Measurements from ENCODE around the gene CHMP4A.

DNA sequence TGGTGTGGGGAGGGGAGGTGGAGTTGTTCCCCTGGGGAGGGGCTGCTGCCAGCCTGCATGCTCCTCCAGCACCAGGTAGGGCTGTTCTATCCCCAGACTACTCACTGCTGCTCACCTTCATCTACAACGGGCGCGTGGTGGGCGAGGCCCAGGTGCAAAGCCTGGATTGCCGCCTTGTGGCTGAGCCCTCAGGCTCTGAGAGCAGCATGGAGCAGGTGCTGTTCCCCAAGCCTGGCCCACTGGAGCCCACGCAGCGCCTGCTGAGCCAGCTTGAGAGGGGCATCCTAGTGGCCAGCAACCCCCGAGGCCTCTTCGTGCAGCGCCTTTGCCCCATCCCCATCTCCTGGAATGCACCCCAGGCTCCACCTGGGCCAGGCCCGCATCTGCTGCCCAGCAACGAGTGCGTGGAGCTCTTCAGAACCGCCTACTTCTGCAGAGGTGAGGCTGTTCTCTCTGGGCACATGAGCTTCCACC, 48.7 kb downstream of the CHMP4A start:
- TF ChIP-seq, protein P1, sequence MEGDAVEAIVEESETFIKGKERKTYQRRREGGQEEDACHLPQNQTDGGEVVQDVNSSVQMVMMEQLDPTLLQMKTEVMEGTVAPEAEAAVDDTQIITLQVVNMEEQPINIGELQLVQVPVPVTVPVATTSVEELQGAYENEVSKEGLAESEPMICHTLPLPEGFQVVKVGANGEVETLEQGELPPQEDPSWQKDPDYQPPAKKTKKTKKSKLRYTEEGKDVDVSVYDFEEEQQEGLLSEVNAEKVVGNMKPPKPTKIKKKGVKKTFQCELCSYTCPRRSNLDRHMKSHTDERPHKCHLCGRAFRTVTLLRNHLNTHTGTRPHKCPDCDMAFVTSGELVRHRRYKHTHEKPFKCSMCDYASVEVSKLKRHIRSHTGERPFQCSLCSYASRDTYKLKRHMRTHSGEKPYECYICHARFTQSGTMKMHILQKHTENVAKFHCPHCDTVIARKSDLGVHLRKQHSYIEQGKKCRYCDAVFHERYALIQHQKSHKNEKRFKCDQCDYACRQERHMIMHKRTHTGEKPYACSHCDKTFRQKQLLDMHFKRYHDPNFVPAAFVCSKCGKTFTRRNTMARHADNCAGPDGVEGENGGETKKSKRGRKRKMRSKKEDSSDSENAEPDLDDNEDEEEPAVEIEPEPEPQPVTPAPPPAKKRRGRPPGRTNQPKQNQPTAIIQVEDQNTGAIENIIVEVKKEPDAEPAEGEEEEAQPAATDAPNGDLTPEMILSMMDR (IDR thresholded peaks at IDR 0.05) = no peak
- TF ChIP-seq POLR2A (IDR thresholded peaks at IDR 0.05) = no peak
- TF ChIP-seq POLR2AphosphoS5 (IDR thresholded peaks at IDR 0.05; ENCODE audit: insufficient read depth in 1 of 2, low read depth in 1 of 2) = no peak

All from vagina (tissue), 2 donors.